ENCODE measurements around the gene UCN2.

The UCN2 gene

GRCh38 chr3:48528754-48529153 is 34.8 kb downstream of the UCN2 start:
- TF ChIP-seq FOXM1 (IDR thresholded peaks at IDR 0.05; ENCODE audit: borderline replicate concordance, low read depth) (no peak), CEBPB (IDR thresholded peaks at IDR 0.05) (no peak), YY1 (IDR thresholded peaks at IDR 0.05; ENCODE audit: low read depth) (no peak)
- TF ChIP-seq, protein P1, sequence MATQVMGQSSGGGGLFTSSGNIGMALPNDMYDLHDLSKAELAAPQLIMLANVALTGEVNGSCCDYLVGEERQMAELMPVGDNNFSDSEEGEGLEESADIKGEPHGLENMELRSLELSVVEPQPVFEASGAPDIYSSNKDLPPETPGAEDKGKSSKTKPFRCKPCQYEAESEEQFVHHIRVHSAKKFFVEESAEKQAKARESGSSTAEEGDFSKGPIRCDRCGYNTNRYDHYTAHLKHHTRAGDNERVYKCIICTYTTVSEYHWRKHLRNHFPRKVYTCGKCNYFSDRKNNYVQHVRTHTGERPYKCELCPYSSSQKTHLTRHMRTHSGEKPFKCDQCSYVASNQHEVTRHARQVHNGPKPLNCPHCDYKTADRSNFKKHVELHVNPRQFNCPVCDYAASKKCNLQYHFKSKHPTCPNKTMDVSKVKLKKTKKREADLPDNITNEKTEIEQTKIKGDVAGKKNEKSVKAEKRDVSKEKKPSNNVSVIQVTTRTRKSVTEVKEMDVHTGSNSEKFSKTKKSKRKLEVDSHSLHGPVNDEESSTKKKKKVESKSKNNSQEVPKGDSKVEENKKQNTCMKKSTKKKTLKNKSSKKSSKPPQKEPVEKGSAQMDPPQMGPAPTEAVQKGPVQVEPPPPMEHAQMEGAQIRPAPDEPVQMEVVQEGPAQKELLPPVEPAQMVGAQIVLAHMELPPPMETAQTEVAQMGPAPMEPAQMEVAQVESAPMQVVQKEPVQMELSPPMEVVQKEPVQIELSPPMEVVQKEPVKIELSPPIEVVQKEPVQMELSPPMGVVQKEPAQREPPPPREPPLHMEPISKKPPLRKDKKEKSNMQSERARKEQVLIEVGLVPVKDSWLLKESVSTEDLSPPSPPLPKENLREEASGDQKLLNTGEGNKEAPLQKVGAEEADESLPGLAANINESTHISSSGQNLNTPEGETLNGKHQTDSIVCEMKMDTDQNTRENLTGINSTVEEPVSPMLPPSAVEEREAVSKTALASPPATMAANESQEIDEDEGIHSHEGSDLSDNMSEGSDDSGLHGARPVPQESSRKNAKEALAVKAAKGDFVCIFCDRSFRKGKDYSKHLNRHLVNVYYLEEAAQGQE (IDR thresholded peaks at IDR 0.05; ENCODE audit: low read depth) = no peak
- TF ChIP-seq, protein P2, sequence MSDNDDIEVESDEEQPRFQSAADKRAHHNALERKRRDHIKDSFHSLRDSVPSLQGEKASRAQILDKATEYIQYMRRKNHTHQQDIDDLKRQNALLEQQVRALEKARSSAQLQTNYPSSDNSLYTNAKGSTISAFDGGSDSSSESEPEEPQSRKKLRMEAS (IDR thresholded peaks at IDR 0.05) = no peak

- TF ChIP-seq CEBPB (IDR thresholded peaks at IDR 0.05) (no peak), YY1 (IDR thresholded peaks at IDR 0.05; ENCODE audit: low read depth) (no peak), NFIC (IDR thresholded peaks at IDR 0.05) (no peak), TAF1 (IDR thresholded peaks at IDR 0.05; ENCODE audit: low read depth) (no peak), FOXM1 (IDR thresholded peaks at IDR 0.05; ENCODE audit: borderline replicate concordance, low read depth) (no peak), CREB1 (IDR thresholded peaks at IDR 0.05; ENCODE audit: low read depth) (no peak), TEAD4 (IDR thresholded peaks at IDR 0.05) (no peak), ZBTB7A (IDR thresholded peaks at IDR 0.05; ENCODE audit: low read depth) (no peak), TCF12 (IDR thresholded peaks at IDR 0.05; ENCODE audit: low read depth) (no peak), EGR1 (IDR thresholded peaks at IDR 0.05) (no peak)
- TF ChIP-seq, protein P1 (IDR thresholded peaks at IDR 0.05; ENCODE audit: low read depth) = no peak
Observed at GRCh38 chr3:48528048-48528447, 35.5 kb downstream of the UCN2 start.

DNA sequence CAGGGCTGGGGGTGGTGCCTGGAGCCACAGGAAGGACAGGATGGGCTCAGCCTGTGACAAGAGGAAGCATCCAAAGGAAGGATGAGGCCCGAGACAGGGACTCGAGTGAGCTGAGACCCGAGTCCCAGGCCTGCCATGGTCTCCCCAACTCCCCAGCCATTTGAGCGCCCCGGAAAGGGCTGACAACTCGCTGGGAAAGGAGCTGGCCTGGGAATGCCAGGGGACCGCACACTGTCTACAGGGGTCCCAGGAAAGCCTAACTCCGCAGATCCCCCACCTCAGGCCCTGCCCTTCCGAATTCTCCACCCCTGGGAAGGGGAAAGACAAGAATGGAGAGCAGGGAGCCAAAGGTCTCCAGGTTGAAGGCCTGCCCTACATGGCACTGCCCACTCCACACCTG is 38.6 kb downstream of the UCN2 start:
- TF ChIP-seq CREB1 (IDR thresholded peaks at IDR 0.05; ENCODE audit: low read depth) (no peak), YY1 (IDR thresholded peaks at IDR 0.05; ENCODE audit: low read depth) (no peak), TAF1 (IDR thresholded peaks at IDR 0.05; ENCODE audit: low read depth) (no peak), RAD21 (IDR thresholded peaks at IDR 0.05; ENCODE audit: low read depth) (no peak), ZBTB7A (IDR thresholded peaks at IDR 0.05; ENCODE audit: low read depth) (no peak), EP300 (IDR thresholded peaks at IDR 0.05; ENCODE audit: borderline replicate concordance) (no peak)
- TF ChIP-seq, protein P2 (IDR thresholded peaks at IDR 0.05) = no peak
- TF ChIP-seq, protein P3, sequence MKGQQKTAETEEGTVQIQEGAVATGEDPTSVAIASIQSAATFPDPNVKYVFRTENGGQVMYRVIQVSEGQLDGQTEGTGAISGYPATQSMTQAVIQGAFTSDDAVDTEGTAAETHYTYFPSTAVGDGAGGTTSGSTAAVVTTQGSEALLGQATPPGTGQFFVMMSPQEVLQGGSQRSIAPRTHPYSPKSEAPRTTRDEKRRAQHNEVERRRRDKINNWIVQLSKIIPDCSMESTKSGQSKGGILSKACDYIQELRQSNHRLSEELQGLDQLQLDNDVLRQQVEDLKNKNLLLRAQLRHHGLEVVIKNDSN (IDR thresholded peaks at IDR 0.05) = no peak

- TF ChIP-seq EP300 (IDR thresholded peaks at IDR 0.05; ENCODE audit: borderline replicate concordance) (no peak), TAF1 (IDR thresholded peaks at IDR 0.05; ENCODE audit: low read depth) (no peak), CREB1 (IDR thresholded peaks at IDR 0.05; ENCODE audit: low read depth) (no peak), TCF12 (IDR thresholded peaks at IDR 0.05; ENCODE audit: low read depth) (no peak)
- TF ChIP-seq, protein P2 (IDR thresholded peaks at IDR 0.05) = no peak
Observed at GRCh38 chr3:48521635-48522034, 41.9 kb downstream of the UCN2 start.

DNA sequence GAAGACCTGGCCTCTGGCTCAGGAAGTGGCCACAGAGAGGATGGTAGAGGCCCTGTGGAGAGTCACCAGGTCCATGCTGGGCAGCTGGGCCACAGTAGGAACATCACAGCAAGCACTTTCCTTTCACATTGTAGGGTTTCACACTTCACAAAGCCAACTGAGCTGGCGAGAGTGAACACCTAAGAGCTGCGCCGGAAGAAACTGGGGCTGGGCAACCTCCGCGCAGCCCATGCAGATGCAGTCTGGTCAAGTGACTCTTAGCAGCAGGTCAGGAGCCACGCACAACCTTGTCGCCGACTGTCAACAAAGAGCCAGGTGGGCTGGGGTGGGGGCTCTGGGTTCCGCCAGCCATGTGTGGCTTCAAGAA is 44.3 kb downstream of the UCN2 start:
- TF ChIP-seq CEBPB (IDR thresholded peaks at IDR 0.05) (no peak), CREB1 (IDR thresholded peaks at IDR 0.05; ENCODE audit: low read depth) (no peak), NFIC (IDR thresholded peaks at IDR 0.05) (no peak), FOXM1 (IDR thresholded peaks at IDR 0.05; ENCODE audit: borderline replicate concordance, low read depth) (no peak), RAD21 (IDR thresholded peaks at IDR 0.05; ENCODE audit: low read depth) (no peak), TEAD4 (IDR thresholded peaks at IDR 0.05) (no peak), TAF1 (IDR thresholded peaks at IDR 0.05; ENCODE audit: low read depth) (no peak), ZBTB7A (IDR thresholded peaks at IDR 0.05; ENCODE audit: low read depth) (no peak), YY1 (IDR thresholded peaks at IDR 0.05; ENCODE audit: low read depth) (no peak), EGR1 (IDR thresholded peaks at IDR 0.05) (no peak), TCF12 (IDR thresholded peaks at IDR 0.05; ENCODE audit: low read depth) (no peak), EP300 (IDR thresholded peaks at IDR 0.05; ENCODE audit: borderline replicate concordance) (no peak)
- TF ChIP-seq, protein P3 (IDR thresholded peaks at IDR 0.05) = no peak
- TF ChIP-seq, protein P1 (IDR thresholded peaks at IDR 0.05; ENCODE audit: low read depth) = no peak
- TF ChIP-seq, protein P2 (IDR thresholded peaks at IDR 0.05) = no peak

All from Ishikawa (cell line).